BJ (cell line): Measurements from ENCODE around the gene ALKBH7. TPM values are rescaled to one million over a fixed set of nuclear protein-coding genes. Genes with fewer than 3 reads are reported as not detected.
A peak's percentile ranks its signal among the peaks of the same experiment; 100 is the strongest.
"Not testable (repeated sequence)": the region's sequence is repeated elsewhere in the genome, so short reads cannot be mapped to it uniquely, and the experiment has no call there.

ENCODE experiments used
- CTCF ChIA-PET: fragments of 350-600 bp; formaldehyde crosslinking; extraction: SDS; loops from one replicate; lab custom pipeline; 2021; ENCODE audit warnings: antibody characterized with exemption, inconsistent platforms; lab: Yijun Ruan, JAX
- POLR2A ChIA-PET: fragments of 300-600 bp; sonication (Branson Sonifier 250); formaldehyde crosslinking; extraction: SDS; loops from one replicate; lab custom pipeline; 2021; ENCODE audit warnings: antibody characterized with exemption; lab: Charles Lee
- DNase-seq: peaks from one replicate; pipeline ENCODE4 v3.0.0-alpha.2; 2011; ENCODE audit warnings: low read depth
- H3K27me3 ChIP-seq: 2 replicates; pipeline ENCODE4 v1.6.0; 2011; ENCODE audit warnings: low read length; ENCODE audit not compliant: control insufficient read depth, insufficient read depth
- H3K36me3 ChIP-seq: 2 replicates; pipeline ENCODE4 v1.5.1; 2011; ENCODE audit warnings: low read length; ENCODE audit not compliant: control insufficient read depth, insufficient read depth
- H3K4me3 ChIP-seq: 2 replicates; pipeline ENCODE4 v1.5.1; 2011; ENCODE audit warnings: low read depth, mild to moderate bottlenecking, control low read depth, low read length
- CTCF ChIP-seq: IDR thresholded peaks from 2 replicates; pipeline ENCODE4 v1.5.1; 2011; ENCODE audit warnings: low read depth, mild to moderate bottlenecking, control low read depth, inconsistent platforms, low read length, moderate library complexity; ENCODE audit not compliant: insufficient read depth
- polyA plus RNA-seq: library from polyadenylated mRNA; depleted of rRNA; stranded (reverse); fragments of >200 nt; gene quantifications from 2 replicates; pipeline ENCODE4 v1.2.3, GENCODE V29; 2011

ALKBH7 gene
- polyA plus RNA-seq, 1 experiment, result 40.9 TPM

GRCh38 chr19:6352381-6353165, 20.0 kb upstream of the ALKBH7 start:
- TF ChIP-seq CTCF, result no peak
- ChIA-PET POLR2A (no interaction called here), CTCF (interaction anchor here (1.2 to 3.0 kb wide), 3 partner anchors 8 to 134 kb away, joined by 4 to 17 read pairs (median 5); no protein-coding TSS in a partner anchor)
- DNase-seq, result no peak
- no peak overlapping the region for H3K4me3 ChIP-seq
- no peaks in the 10 kb centered on the region for H3K27me3 ChIP-seq
- no peaks in the 10 kb centered on the region for H3K36me3 ChIP-seq

- Histone ChIP-seq H3K4me3 (no peak overlapping the region), H3K36me3 (no peaks in the 10 kb centered on the region), H3K27me3 (no peaks in the 10 kb centered on the region)
- peak; percentile 63 for TF ChIP-seq CTCF
- CTCF ChIA-PET, result interaction anchor here (0.6 to 3.0 kb wide), 11 partner anchors 10 to 366 kb away, joined by 3 to 17 read pairs (median 3); no protein-coding TSS in a partner anchor
- DNase-seq, result no peak
- POLR2A ChIA-PET, result no interaction called here
Measured at GRCh38 chr19:6354098-6354674, 18.4 kb upstream of the ALKBH7 start.

- H3K4me3 ChIP-seq, DNase-seq, H3K27me3 ChIP-seq, POLR2A ChIA-PET, H3K36me3 ChIP-seq, CTCF ChIA-PET: not testable (repeated sequence)
Measured at GRCh38 chr19:6355321-6356040, 17.1 kb upstream of the ALKBH7 start.

- no peak overlapping the region for H3K4me3 ChIP-seq
- DNase-seq, result no peak
- ChIA-PET POLR2A (no interaction called here), CTCF (interaction anchor here (0.6 to 1.4 kb wide), 2 partner anchors 28 to 232 kb away, joined by 3 to 4 read pairs; no protein-coding TSS in a partner anchor)
- TF ChIP-seq CTCF, result no peak
- no peaks in the 10 kb centered on the region for H3K36me3 ChIP-seq
- H3K27me3 ChIP-seq, result no peaks in the 10 kb centered on the region
Measured at GRCh38 chr19:6357174-6357573, 15.4 kb upstream of the ALKBH7 start.

DNA sequence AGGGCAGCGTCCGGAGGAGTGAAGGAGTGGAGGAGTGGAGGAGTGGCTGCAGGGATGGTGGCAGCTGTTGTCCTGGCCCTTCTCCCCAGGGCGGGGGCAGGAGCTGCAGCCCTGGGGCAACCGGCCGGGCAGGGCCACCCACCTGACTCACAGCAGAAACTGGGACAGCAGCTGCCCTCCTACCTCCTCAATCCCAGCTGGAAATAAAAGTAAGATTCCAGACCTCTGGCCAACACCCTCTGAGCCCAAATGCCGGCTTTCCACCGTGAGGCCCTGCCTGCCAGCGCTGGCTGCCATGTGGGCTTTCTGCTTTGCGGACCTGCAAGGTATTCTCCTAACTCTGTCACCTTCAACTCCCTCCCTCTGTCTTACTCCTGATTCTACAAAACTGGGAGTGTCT, 14.6 kb upstream of the ALKBH7 start:
- DNase-seq, result no peak

More for the DNA sequence above, 14.6 kb upstream of the ALKBH7 start:
- Histone ChIP-seq H3K36me3 (no peaks in the 10 kb centered on the region), H3K4me3 (no peak overlapping the region), H3K27me3 (no peaks in the 10 kb centered on the region)
- ChIA-PET POLR2A (no interaction called here), CTCF (interaction anchor here (1.0 kb wide), 1 partner anchor 192 kb away, joined by 4 read pairs; no protein-coding TSS in a partner anchor)
- no peak for TF ChIP-seq CTCF
